ENCODE measurements around the gene DLG5.

DLG5 gene

DNA sequence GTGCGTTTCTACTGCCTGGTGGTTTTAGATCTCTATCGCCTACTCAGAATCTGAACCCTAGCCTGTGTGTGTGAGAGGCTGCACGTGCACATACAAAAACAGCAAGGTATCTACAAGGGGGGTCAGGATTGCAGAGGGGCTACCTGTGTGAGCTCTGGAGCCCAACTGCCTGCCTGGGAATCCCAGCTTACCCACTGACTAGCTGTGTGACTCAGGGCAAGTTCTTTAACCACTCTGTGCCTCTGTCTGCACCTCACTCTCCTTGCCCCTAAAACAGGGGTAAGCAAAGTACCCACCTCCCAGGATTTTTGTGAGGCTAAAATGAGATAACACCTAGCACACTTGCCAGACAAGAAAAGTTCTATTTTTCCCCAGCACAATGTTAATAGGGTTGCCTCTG, 32.5 kb downstream of the DLG5 start:
- Histone ChIP-seq H3K27ac (ENCODE audit: extremely low read depth, low read depth, low read length) (no peak overlapping the region), H3K4me3 (ENCODE audit: low read depth, low read length) (no peak overlapping the region), H3K36me3 (ENCODE audit: control insufficient read depth in 2 of 2, insufficient read depth in 1 of 2, low read length in 2 of 2) (no peaks in the 10 kb centered on the region), H3K4me1 (ENCODE audit: control insufficient read depth, insufficient read depth, low read length) (peaks cover 8% of the 10 kb centered on the region), H3K9me3 (ENCODE audit: control insufficient read depth, insufficient read depth, low read depth, low read length) (no peaks in the 10 kb centered on the region)
- POLR2A ChIA-PET = no interaction called here
- no peak for TF ChIP-seq SCRT2 (tag by site-specific recombination; IDR thresholded peaks at IDR 0.05)
- no peak for TF ChIP-seq ZNF521 (tag by site-specific recombination; IDR thresholded peaks at IDR 0.05)
- TF ChIP-seq ZNF394 (tag by site-specific recombination; IDR thresholded peaks at IDR 0.05; ENCODE audit: borderline replicate concordance) = no peak
- TF ChIP-seq ZNF155 (tag by site-specific recombination; IDR thresholded peaks at IDR 0.05) = no peak
- TF ChIP-seq KLF10 (tag by site-specific recombination; IDR thresholded peaks at IDR 0.05) = no peak
- no peak for TF ChIP-seq ZNF248 (tag by site-specific recombination; IDR thresholded peaks at IDR 0.05)
- TF ChIP-seq ZNF10 (tag by site-specific recombination; IDR thresholded peaks at IDR 0.05) = no peak
- TF ChIP-seq ZNF830 (tag by site-specific recombination; IDR thresholded peaks at IDR 0.05; ENCODE audit: low read depth) = no peak
- TF ChIP-seq SCRT1 (tag by site-specific recombination; IDR thresholded peaks at IDR 0.05; ENCODE audit: borderline replicate concordance) = no peak
- TF ChIP-seq, protein P1, sequence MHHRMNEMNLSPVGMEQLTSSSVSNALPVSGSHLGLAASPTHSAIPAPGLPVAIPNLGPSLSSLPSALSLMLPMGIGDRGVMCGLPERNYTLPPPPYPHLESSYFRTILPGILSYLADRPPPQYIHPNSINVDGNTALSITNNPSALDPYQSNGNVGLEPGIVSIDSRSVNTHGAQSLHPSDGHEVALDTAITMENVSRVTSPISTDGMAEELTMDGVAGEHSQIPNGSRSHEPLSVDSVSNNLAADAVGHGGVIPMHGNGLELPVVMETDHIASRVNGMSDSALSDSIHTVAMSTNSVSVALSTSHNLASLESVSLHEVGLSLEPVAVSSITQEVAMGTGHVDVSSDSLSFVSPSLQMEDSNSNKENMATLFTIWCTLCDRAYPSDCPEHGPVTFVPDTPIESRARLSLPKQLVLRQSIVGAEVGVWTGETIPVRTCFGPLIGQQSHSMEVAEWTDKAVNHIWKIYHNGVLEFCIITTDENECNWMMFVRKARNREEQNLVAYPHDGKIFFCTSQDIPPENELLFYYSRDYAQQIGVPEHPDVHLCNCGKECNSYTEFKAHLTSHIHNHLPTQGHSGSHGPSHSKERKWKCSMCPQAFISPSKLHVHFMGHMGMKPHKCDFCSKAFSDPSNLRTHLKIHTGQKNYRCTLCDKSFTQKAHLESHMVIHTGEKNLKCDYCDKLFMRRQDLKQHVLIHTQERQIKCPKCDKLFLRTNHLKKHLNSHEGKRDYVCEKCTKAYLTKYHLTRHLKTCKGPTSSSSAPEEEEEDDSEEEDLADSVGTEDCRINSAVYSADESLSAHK (tag by site-specific recombination; IDR thresholded peaks at IDR 0.05) = no peak
- no peak for TF ChIP-seq ZNF114 (tag by site-specific recombination; IDR thresholded peaks at IDR 0.05)
- TF ChIP-seq ZNF610 (tag by site-specific recombination; IDR thresholded peaks at IDR 0.05; ENCODE audit: borderline replicate concordance) = no peak
- no peak for TF ChIP-seq IKZF3 (tag by site-specific recombination; IDR thresholded peaks at IDR 0.05)
- TF ChIP-seq, protein P2, sequence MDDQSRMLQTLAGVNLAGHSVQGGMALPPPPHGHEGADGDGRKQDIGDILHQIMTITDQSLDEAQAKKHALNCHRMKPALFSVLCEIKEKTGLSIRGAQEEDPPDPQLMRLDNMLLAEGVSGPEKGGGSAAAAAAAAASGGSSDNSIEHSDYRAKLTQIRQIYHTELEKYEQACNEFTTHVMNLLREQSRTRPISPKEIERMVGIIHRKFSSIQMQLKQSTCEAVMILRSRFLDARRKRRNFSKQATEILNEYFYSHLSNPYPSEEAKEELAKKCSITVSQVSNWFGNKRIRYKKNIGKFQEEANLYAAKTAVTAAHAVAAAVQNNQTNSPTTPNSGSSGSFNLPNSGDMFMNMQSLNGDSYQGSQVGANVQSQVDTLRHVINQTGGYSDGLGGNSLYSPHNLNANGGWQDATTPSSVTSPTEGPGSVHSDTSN (CRISPR knock-in tag; IDR thresholded peaks at IDR 0.05) = no peak
- no peak for TF ChIP-seq ZNF140 (tag by site-specific recombination; IDR thresholded peaks at IDR 0.05)
- TF ChIP-seq, protein P3, sequence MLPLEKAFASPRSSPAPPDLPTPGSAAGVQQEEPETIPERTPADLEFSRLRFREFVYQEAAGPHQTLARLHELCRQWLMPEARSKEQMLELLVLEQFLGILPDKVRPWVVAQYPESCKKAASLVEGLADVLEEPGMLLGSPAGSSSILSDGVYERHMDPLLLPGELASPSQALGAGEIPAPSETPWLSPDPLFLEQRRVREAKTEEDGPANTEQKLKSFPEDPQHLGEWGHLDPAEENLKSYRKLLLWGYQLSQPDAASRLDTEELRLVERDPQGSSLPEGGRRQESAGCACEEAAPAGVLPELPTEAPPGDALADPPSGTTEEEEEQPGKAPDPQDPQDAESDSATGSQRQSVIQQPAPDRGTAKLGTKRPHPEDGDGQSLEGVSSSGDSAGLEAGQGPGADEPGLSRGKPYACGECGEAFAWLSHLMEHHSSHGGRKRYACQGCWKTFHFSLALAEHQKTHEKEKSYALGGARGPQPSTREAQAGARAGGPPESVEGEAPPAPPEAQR (tag by site-specific recombination; IDR thresholded peaks at IDR 0.05) = no peak
- CTCF ChIA-PET = interaction anchor here (0.7 to 1.1 kb wide), 2 partner anchors 81 to 1057 kb away, joined by 3 read pairs; no protein-coding TSS in a partner anchor

DNA sequence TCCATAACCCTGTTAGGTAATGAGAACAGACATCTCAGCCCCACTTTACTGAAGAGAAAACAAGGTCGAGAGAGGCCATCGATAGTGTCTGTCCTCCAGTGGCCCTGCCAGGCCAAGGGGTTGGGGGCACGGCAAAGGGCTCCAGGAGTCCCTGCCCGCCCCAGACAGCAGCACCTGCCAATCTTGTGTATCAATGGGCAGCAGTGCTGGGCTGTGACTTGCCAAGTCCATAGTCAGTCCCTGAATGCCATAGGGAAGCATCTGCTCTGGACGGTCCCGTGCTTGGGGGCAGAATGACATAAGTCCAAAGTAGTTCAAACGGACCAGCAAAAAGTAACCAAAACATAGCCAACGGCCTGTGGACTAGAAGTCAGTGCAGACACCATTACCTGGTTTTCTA, 33.2 kb downstream of the DLG5 start:
- Histone ChIP-seq H3K4me3 (ENCODE audit: low read depth, low read length) (no peak overlapping the region), H3K9me3 (ENCODE audit: control insufficient read depth, insufficient read depth, low read depth, low read length) (no peaks in the 10 kb centered on the region), H3K4me1 (ENCODE audit: control insufficient read depth, insufficient read depth, low read length) (peaks cover 4% of the 10 kb centered on the region), H3K36me3 (ENCODE audit: control insufficient read depth in 2 of 2, insufficient read depth in 1 of 2, low read length in 2 of 2) (no peaks in the 10 kb centered on the region), H3K27ac (ENCODE audit: extremely low read depth, low read depth, low read length) (no peak overlapping the region)
- ChIA-PET CTCF (interaction anchor here (0.6 to 1.1 kb wide), 3 partner anchors 16 to 82 kb away, joined by 3 to 4 read pairs (median 3); no protein-coding TSS in a partner anchor), POLR2A (no interaction called here)
- TF ChIP-seq TRIM28 (IDR thresholded peaks at IDR 0.05; ENCODE audit: borderline replicate concordance, low read length) = no peak
- TF ChIP-seq ZBTB20 (tag by site-specific recombination; IDR thresholded peaks at IDR 0.05) = no peak
- TF ChIP-seq ZNF768 (tag by site-specific recombination; IDR thresholded peaks at IDR 0.05) = no peak

All from HEK293 (cell line).